HT-29 (cell line): ENCODE results near the gene KATNAL1. TPM values are rescaled to one million over a fixed set of nuclear protein-coding genes. Genes with fewer than 3 reads are reported as not detected.
A peak's percentile ranks its signal among the peaks of the same experiment; 100 is the strongest.
"Not testable (repeated sequence)": the region's sequence is repeated elsewhere in the genome, so short reads cannot be mapped to it uniquely, and the experiment has no call there.

Experiments used
- DNase-seq: peaks from one replicate; pipeline ENCODE4 v3.0.0-alpha.2; 2015; ENCODE audit warnings: low spot score
- total RNA-seq: library from RNA; depleted of rRNA; stranded (reverse); fragments of >200 nt; shearing (Covaris generic); gene quantifications from 2 replicates; pipeline ENCODE4 v1.2.3, GENCODE V29; 2014

Gene KATNAL1
- total RNA-seq, 1 experiment from 2014 or later = 1.2 TPM

- no peak for DNase-seq
Measured at GRCh38 chr13:30294004-30294403, 13.3 kb downstream of the KATNAL1 start.

DNA sequence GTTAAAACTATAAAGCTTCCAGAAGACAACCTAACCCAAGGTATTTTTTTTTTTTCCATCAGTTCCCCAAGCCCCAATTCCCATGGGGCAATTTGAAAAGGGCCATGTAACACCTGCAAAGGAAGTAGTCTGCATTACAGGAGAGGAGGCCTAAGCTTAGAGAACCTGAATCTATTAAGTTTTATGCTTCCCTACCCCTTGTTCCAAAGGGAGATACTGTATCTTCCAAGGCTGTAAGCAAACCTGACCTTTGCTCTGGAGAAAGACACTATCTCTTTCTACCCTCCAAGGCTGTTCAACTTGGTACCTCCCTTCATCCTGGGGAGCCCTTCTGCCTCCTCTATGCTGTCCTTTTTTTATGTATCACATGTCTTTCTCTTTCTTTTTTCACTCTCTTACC, 15.0 kb downstream of the KATNAL1 start:
- no peak for DNase-seq

GRCh38 chr13:30290812-30291436, 16.4 kb downstream of the KATNAL1 start:
- DNase-seq = no peak

- DNase-seq = no peak
Measured at GRCh38 chr13:30289533-30289932, 17.8 kb downstream of the KATNAL1 start.

- not testable (repeated sequence) for DNase-seq
Measured at GRCh38 chr13:30286059-30286458, 21.3 kb downstream of the KATNAL1 start.

- no peak for DNase-seq
Measured at GRCh38 chr13:30276178-30276577, 31.2 kb downstream of the KATNAL1 start.

- DNase-seq = no peak
Measured at GRCh38 chr13:30274083-30274482, 33.3 kb downstream of the KATNAL1 start.

DNA sequence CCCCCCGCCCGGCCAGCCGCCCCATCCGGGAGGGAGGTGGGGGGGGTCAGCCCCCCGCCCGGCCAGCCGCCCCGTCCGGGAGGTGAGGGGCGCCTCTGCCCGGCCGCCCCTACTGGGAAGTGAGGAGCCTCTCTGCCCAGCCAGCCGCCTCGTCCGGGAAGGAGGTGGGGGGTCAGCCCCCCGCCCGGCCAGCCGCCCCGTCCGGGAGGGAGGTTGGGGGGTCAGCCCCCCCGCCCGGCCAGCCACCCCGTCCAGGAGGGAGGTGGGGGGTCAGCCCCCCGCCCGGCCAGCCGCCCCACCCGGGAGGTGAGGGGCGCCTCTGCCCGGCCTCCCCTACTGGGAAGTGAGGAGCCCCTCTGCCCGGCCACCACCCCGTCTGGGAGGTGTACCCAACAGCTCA, 37.3 kb downstream of the KATNAL1 start:
- DNase-seq = not testable (repeated sequence)

DNA sequence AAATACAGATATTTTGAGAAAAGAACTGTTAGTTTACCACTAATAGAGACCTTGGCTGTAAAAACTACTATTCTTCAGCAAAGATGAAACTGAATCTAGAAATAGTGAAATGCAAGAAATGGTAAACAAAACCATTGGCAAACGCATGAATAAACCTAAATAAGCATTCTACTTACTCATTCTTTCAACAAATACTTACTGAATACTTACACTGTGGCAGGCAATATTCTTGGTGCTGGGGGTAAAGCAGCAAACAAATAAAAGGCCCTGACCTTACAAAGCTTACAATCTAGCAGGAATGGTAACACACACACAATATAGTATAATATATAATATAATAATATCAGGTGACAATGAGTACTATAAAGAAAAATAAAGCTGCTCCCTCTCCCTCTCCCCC, 38.7 kb downstream of the KATNAL1 start:
- no peak for DNase-seq

DNA sequence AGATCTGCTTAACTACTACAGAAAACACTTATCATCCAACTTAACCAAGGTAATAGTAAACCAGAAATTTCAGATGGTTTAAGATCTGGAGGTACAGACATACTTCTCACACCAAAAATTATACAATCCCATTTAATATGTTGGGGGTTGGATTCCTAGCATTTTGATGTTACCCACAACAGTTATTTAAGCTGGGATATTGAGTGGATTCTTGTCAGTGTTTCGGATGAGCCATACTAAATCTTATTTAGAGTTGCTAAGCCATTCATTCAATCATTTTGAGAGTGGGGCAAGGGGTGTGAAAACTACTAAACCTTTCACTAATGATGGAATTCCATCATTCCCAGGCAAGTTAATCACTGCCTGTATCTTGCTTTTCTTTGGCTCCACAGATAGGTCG, 40.6 kb downstream of the KATNAL1 start:
- DNase-seq = no peak

DNA sequence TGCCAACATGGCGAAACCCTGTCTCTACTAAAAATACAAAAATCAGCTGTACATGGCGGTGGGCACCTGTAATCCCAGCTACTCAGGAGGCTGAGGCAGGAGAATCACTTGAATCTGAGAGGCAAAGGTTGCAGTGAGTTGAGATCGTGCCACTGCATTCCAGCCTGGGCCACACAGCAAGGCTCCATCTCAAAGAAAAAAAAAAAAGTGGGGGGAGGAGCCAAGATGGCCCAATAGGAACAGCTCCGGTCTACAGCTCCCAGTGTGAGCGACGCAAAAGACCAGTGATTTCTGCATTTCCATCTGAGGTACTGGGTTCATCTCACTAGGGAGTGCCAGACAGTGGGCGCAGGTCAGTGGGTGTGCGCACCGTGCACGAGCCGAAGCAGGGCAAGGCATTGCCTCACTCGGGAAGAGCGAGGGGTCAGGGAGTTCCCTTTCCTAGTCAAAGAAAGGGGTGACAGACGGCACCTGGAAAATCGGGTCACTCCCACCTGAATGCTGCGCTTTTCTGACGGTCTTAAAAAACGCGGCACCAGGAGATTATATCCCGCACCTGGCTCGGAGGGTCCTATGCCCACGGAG, 48.1 kb downstream of the KATNAL1 start:
- not testable (repeated sequence) for DNase-seq

GRCh38 chr13:30257468-30258099, 49.8 kb downstream of the KATNAL1 start:
- no peak for DNase-seq

- no peak for DNase-seq
Measured at GRCh38 chr13:30256713-30257467, 50.5 kb downstream of the KATNAL1 start.

DNA sequence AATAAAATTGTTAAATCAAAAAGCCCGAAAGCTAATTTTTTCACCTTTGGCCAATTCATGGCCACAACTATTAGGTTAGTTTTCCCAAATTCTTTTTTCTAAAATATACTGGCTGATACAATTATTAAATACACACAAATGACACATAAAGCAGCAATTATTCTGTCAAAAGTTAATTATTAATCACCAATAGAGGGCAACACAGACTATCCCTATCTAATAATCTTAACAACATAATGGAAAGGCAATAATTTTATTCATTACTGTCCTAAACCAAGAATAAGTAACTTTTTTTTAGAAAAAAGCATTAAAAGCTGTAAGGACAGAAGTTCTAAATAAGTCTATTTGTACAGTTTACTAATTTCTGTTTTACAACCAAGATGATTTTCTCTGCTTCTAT, 51.7 kb downstream of the KATNAL1 start:
- DNase-seq = peak; percentile 27

GRCh38 chr13:30253830-30254229, 53.5 kb downstream of the KATNAL1 start:
- no peak for DNase-seq

DNA sequence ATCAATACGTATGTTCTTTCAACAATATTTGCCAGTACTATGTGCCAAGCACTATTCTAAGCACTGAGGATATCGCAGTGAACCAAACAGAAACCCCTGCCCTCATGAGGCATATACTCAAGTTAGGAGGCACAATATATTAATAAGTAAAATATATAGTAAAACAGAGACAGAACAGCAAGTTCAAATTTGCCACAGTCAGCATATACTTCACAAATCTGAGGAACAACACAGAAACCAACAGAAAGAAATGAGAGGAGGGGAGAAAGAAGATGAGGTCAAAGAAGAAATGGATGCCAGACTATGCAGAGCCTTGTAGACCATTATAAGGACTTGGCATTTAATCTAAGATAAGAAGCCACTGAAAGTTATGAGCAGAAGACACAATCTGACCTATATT, 59.9 kb downstream of the KATNAL1 start:
- no peak for DNase-seq

- DNase-seq = no peak
Measured at GRCh38 chr13:30241532-30241931, 65.8 kb downstream of the KATNAL1 start.

DNA sequence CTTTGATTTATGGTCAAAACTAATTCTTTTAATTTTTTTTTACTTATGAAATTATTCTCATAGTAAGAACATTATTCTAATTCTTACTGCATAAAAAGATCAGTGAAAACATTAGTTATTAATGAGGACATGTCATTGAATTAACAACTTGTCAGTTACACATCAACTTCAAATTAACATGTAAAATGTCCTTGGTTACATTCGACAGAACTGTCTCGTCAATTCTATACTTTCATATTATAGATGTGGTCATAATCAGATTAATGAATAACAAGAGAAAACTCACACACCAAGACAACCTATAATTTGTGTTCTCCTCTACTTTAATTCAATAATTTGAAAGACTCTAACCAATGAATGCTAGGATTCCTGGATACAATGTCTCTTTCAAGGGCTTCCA, 66.7 kb downstream of the KATNAL1 start:
- DNase-seq = no peak

- no peak for DNase-seq
Measured at GRCh38 chr13:30235216-30235615, 72.1 kb downstream of the KATNAL1 start.

DNA sequence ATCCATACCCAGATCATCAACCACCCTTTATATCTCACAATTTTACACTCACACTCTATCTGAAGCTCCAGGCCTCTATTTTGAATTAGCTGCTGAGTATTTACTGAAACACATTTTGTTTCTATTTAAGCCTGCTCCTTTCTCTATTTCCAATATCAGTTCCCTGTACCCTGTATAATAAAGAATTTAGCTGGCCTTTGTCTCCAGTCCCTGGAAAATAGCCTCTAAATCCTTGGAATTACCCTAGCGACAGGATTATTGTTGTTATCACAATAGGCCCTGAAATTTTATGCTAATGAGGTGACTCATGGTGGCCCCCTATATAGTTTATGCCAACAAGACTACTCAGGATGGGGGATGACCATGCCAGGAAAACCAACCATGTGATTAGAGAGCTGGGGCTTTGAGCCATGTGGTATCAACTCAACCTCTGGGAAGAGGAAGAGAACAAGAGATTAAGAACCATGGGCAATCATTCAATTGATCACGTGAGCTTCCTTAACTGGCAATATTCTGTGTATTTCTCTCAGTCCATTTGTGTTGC, 72.7 kb downstream of the KATNAL1 start:
- no peak for DNase-seq

- no peak for DNase-seq
Measured at GRCh38 chr13:30224732-30225131, 82.6 kb downstream of the KATNAL1 start.

DNA sequence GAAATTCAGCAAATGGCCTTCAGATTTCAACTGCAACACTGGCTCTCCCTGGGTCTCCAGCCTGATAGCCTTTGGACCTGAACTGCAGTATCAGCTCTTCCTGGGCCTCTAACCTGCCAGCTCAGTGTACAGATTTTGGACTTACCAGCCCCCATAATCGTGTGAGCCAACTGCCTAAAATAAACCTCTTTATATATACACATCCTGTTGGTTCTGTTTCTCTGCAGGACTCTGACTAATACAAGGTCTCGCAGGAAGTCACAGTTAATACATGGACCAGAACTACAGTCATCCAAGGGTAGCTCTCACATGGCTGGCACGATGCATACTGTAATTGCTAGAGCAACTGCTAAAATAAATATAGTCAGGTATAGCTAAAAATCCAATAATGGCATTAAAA, 85.1 kb downstream of the KATNAL1 start:
- no peak for DNase-seq
